Uterus (tissue), 2 donors: ENCODE results near the gene CTNND2.

ENCODE experiments used
- CTCF ChIP-seq, 4 experiments: fragments of 200-600 bp in 2 of 4; fragments of 450-650 bp in 2 of 4; sonication (generic) in 2 of 4; IDR thresholded peaks; one replicate each; pipeline ENCODE4 v1.5.1; 2016 to 2019; ENCODE audit warnings: antibody characterized with exemption in 4 of 4, mild to moderate bottlenecking in 2 of 4, moderate library complexity in 1 of 4
- POLR2A ChIP-seq, 2 donors: fragments of 450-650 bp; IDR thresholded peaks; one replicate each; pipeline ENCODE4 v1.6.1; 2016; ENCODE audit warnings: antibody characterized with exemption in 2 of 2, mild to moderate bottlenecking in 1 of 2, moderate library complexity in 1 of 2

GRCh38 chr5:11903614-11904264 lies 507 bp downstream of the CTNND2 start:
- TF ChIP-seq CTCF (IDR thresholded peaks at IDR 0.05) (no peak), POLR2A (IDR thresholded peaks at IDR 0.05) (no peak)
